GM21515 (cell line): ENCODE measurements around the gene SULT1A2.
"Not testable (repeated sequence)": the region's sequence is repeated elsewhere in the genome, so short reads cannot be mapped to it uniquely, and the experiment has no call there.

Experiments used
- ATAC-seq: cut with Tn5 transposase; IDR thresholded peaks from one replicate; pipeline ENCODE4 v1.9.1; 2021; ENCODE audit not compliant: unreplicated experiment

Gene SULT1A2

DNA sequence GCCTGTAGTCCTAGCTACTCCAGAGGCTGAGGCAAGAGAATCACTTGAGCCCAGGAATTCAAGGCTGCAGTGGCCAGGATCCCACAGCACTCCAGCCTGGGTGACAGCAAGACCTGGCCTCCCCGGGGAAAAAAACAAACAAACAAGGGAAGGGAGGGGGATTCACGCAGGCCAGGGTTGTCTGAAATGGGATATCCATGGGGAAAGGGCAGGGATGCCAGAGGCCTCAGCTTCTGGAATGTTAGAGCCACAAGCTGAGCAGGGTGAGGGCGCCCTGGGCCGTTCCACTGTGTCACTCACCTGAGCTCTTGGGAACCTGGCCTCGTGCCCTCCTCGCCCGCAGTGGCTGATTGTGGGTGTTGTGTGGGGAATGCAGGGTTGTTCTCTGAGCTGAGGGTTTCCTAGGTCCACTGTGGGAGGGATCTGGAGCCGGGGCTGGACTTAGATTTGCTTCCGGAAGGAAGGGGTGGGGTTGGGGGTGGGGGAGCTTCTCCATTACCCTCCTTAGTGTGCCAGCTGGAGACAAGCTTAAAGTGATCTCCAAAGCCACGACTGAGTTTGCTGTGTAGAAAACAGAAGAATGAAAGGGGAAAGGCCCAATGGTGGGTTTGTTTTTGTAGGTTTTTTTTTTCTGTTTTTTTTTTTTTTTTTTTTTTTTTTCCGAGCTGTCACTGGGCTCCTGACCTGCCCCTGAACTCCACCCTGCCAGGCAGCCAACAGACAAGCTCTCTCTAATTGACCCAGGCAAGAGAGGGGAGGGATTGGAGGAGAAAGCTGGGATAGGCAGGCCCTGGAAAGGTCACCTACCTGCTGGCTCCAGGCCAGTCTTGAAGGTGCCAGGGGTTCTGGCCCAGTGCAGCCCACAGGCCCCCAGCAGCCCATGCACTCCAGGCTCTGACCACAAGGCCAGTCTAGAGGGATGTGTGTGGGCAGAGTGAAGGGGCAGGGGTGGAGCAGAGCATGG is 13.1 kb upstream of the SULT1A2 start, which contains the start of gene SULT1A1:
Gene SULT1A1, minus strand, starts transcription at position 414 of the 964 bp plus-strand sequence. CDS start 1,189 bp downstream, outside the sequence.
- no peak for ATAC-seq

DNA sequence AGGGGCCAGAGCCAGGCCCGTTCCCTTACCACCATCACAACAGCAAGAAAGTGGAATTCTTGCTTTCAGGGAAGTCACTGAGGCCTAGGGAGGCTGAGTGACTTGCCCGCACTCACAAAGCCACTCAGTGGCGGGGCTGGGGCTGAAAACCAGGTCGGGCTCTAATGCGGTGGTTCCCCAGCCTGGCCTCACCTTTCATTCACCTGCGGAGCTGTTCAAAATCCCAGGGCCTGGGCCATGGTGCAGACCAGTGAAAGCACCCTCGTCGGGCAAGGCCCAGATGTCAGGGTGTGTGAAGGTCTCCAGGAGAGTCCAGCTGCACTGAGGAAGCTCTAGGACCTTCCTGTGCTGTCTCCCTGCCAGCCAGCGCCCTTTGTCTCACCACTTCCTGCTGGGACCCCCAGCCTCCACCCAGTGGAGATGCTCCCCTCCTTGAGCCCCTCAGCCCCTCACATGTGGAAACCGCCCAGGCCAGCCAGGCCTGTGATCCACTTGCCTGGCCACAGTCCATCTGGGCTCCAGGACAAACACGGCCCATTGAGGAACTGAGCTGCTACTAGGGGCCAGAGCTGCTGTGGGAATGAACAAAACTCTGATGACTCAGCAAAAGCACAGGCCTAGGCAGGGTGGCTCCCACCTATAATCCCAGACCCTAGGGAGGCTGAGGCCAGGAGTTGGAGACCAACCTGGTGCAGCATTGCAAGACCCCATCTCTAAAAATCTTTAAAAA is 12.2 kb upstream of the SULT1A2 start:
- ATAC-seq: not testable (repeated sequence)

DNA sequence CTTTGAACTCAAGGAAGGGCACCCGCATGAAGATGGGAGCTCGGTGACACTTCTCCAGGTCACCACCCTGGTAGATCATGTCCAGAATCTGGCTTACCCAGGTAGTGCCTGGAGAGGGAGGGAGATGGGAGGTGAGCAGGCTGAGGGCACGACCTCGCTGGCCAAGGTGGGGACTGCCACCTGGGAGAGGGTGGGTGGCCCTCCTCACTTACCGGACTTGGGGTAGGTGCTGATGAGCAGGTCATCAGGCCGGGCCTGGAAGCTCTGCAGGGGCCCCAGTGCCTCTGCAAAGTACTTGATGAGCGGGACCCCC is 11.6 kb upstream of the SULT1A2 start:
- ATAC-seq: not testable (repeated sequence)

- not testable (repeated sequence) for ATAC-seq
Measured at GRCh38 chr16:28607681-28608495, 11.0 kb upstream of the SULT1A2 start.

DNA sequence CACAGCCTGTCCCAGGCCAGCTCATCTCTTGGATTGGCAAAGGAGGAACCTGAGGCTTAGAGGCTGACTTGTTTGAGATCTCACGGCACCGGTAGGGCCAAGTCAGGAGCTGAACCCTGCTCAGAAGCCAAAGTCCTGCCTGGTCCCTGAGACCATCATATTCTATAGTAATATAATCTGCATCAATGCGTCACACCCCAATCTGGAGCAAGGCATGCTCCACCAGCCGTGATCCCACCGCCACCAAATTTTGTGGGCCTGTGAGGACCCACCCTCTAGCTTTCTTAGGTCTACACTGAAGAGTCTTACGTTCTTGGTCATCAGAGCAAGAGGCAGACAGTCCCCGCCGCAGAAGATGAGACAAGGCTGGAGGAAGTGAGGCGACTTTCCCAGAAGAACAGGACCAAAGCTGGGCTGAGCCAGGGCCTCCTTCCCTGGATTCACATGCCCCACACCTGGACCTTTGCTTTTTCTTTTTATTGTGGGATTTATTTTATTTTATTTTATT is 10.3 kb upstream of the SULT1A2 start:
- ATAC-seq: no peak

DNA sequence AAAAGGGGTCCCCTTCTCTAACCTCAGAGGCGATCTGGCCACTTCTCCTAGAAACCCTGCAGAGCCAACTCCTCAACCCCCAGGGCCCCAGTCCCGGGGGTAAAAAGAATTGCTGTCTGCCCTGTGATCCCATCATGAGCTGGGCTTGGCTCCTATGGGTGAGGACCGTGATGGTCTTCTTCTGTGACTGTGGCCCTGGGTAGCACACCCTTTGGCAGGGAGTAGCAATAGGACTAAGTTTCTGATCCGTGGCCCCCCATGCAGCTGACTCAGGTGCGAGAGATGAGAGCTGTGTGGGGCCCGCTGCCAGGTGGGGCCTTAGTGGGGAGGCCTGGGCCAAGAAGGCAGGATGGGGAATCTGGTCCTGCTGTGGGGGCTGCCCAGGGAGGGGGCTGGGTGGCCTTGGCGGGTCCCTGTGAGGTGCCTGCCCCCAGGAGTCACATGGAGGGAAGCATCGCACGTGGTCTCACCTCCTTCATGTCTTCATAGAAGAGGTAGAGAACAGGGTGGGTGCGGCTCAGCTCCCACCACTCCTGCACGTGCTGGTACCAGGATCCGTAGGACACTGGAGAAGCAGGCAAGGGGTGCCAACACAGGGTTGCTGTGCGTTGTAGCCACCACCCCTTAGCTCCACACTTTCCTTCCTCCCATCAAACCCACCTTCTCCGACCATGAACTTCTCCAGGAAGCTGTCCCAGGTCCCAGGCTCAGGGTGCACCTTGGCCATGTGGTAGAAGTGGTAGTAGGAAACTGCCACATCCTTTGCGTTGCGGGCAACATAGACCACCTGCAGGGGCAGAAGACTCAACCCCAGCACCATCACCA is 9.7 kb upstream of the SULT1A2 start:
- ATAC-seq: no peak

DNA sequence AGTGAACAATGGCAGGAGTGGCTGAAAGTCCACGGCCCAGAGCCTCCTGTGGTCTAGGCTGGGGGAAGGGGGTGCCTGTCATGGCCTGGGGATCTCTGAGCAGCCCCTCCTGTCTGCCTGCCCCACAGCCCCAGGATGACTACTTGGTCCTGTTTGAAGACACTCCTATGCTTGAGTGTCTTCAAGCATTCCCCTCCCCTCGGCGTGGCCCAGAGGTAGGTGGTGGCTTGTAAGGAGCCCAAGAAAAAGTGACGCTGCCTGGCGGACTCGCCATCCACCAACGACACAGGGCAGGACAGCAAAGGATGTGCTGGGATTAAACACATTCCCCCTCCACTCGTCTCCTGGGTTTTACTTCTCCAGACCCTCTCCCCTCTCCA is 7.3 kb upstream of the SULT1A2 start:
- ATAC-seq: no peak

- no peak for ATAC-seq
Measured at GRCh38 chr16:28603381-28604185, 6.7 kb upstream of the SULT1A2 start.

- no peak for ATAC-seq
Measured at GRCh38 chr16:28602529-28602928, 5.7 kb upstream of the SULT1A2 start.

- not testable (repeated sequence) for ATAC-seq
Measured at GRCh38 chr16:28602062-28602461, 5.2 kb upstream of the SULT1A2 start.

GRCh38 chr16:28601589-28601988 is 4.7 kb upstream of the SULT1A2 start:
- ATAC-seq: not testable (repeated sequence)

DNA sequence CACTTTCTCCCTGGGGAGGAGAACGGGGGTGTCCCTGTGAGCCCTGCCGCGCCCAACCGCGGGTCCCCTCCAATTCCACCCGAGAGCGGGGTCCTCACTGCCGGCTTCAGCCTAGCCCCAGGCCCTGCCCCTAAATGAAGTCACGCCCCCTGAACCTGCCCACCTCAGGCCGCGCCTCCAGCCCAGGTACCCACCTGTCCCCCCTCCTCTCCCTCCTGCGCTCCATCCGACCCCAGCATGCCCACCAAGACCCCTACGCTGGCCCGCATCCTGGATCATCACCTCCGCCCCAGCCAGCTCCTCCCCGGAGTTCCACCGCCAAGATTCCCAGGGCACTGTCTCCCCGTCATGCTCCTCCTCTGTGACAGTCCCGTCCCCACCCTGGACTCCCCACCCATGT is 4.1 kb upstream of the SULT1A2 start:
- ATAC-seq: not testable (repeated sequence)

DNA sequence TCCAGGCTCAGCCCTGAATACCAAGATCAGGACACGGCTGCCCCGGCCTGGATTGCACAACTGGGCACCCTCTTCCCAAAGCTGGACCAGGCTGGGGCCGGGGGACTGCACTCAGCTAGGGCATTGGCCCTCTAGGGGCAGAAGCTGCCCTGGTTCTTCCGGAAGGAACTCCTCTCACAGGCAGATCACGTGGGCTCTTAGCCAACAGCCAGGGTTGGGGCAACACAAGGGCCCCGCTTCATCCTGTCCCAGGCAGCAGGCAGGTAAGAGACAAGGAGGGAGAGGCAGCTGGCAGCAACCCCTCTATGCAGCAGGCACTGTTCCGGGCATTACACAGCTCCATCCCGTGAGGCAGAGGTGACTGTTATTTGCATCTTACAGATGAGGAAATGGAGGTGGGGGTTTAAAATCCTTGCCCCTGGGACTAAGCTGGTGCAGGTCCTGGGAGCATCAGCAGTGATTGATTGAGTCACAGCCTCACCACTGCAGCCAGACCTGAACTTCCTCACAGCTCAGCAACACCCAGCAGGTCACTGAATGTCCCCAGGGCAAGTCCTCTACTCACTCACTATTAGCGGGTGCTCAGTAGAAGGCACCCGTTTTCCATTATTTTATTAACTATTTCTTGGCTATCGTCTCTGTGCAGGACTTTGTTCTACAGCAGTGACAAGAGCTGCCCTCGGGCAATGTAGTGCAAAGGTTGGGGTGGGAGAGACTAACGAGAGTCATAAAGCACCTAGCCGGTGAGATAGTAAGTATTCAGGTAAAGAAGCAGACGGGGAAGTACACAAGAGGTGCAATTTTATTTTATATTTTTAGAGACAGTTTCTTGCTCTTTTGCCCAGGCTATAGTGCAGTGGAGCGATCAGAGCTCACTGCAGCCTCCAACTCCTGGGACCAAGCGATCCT is 2.8 kb upstream of the SULT1A2 start:
- ATAC-seq: not testable (repeated sequence)

DNA sequence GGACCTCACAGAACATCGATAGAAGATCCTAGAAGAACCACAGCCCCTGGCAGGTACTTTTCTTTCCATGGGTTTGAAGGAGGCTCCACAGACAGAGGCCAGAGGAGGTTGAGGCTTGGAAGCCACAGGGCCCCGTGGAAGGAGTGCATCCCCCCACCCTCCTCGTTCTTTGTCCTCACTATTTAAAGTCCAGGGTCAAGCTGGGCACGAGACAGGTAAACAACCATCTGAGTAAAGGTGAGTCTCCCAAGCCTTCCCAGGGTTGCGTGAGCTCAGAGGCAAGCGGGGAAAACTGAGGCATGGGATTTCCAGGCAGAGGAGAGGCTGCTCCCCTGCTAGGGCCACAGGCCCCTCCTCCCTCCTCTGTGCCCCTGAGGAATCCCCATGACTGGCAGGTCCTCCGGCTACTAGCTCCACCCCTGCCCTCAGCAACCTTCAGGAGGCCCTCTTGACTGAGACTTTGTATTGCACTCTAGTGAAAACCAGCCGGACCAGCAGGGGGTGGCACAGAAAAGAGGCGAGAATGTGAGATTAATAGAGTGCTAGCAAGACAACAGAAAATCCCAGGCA is 927 bp upstream of the SULT1A2 start:
- no peak for ATAC-seq

- no peak for ATAC-seq
Measured at GRCh38 chr16:28596115-28596630, 677 bp downstream of the SULT1A2 start.

GRCh38 chr16:28595451-28595850 is 1.4 kb downstream of the SULT1A2 start:
- ATAC-seq: not testable (repeated sequence)

GRCh38 chr16:28592979-28593553 is 3.8 kb downstream of the SULT1A2 start:
- no peak for ATAC-seq
